HG02588 (cell line): ENCODE results near the gene MYH6.
"Not testable (repeated sequence)": the region's sequence is repeated elsewhere in the genome, so short reads cannot be mapped to it uniquely, and the experiment has no call there.

Experiments
- ATAC-seq: cut with Tn5 transposase; IDR thresholded peaks from one replicate; pipeline ENCODE4 v1.9.1; 2021; ENCODE audit warnings: mild to moderate bottlenecking, moderate library complexity; ENCODE audit not compliant: unreplicated experiment

The MYH6 gene

GRCh38 chr14:23436327-23437132 lies 28.5 kb upstream of the MYH6 start:
- no peak for ATAC-seq

- ATAC-seq, result no peak
Measured at GRCh38 chr14:23435543-23436326, 27.7 kb upstream of the MYH6 start, which contains the start of gene MYH7. Gene MYH7, minus strand, starts transcription at chr14:23435660. Its CDS starts 1,928 bp downstream, at chr14:23433732.

GRCh38 chr14:23434488-23435222 lies 26.6 kb upstream of the MYH6 start:
- ATAC-seq, result no peak

GRCh38 chr14:23433457-23433856 lies 25.4 kb upstream of the MYH6 start:
- no peak for ATAC-seq

- ATAC-seq, result no peak
Measured at GRCh38 chr14:23432946-23433345, 24.9 kb upstream of the MYH6 start.

- ATAC-seq, result no peak
Measured at GRCh38 chr14:23432102-23432925, 24.2 kb upstream of the MYH6 start.

- no peak for ATAC-seq
Measured at GRCh38 chr14:23431486-23431885, 23.4 kb upstream of the MYH6 start.

- no peak for ATAC-seq
Measured at GRCh38 chr14:23430723-23431085, 22.6 kb upstream of the MYH6 start.

GRCh38 chr14:23430016-23430722 lies 22.1 kb upstream of the MYH6 start:
- ATAC-seq, result no peak

GRCh38 chr14:23428686-23429495 lies 20.8 kb upstream of the MYH6 start:
- ATAC-seq, result no peak

- not testable (repeated sequence) for ATAC-seq
Measured at GRCh38 chr14:23425798-23426197, 17.7 kb upstream of the MYH6 start.

GRCh38 chr14:23425169-23425568 lies 17.1 kb upstream of the MYH6 start:
- no peak for ATAC-seq

GRCh38 chr14:23423657-23424056 lies 15.6 kb upstream of the MYH6 start:
- ATAC-seq, result no peak

- no peak for ATAC-seq
Measured at GRCh38 chr14:23421594-23421993, 13.5 kb upstream of the MYH6 start.

GRCh38 chr14:23419646-23420045 lies 11.6 kb upstream of the MYH6 start:
- ATAC-seq, result not testable (repeated sequence)

- ATAC-seq, result no peak
Measured at GRCh38 chr14:23418021-23418420, 9.9 kb upstream of the MYH6 start.

GRCh38 chr14:23417269-23417668 lies 9.2 kb upstream of the MYH6 start:
- ATAC-seq, result not testable (repeated sequence)

GRCh38 chr14:23416801-23417200 lies 8.7 kb upstream of the MYH6 start:
- ATAC-seq, result no peak
